A549 (cell line): Measurements from ENCODE around the gene EVI5L. TPM values are rescaled to one million over a fixed set of nuclear protein-coding genes. Genes with fewer than 3 reads are reported as not detected.

ENCODE experiments used
- ATAC-seq, 2 experiments: fragments of 200-7000 bp in 1 of 2; fragments of >200 bp in 1 of 2; cut with Nextera tagmentation in 1 of 2; cut with Tn5 transposase in 1 of 2; 3 replicates each; pipeline versions ENCODE4 v1.8.0 to v1.9.1; 2018 to 2020; ENCODE audit warnings: mild to moderate bottlenecking in 1 of 2, moderate library complexity in 1 of 2
- CTCF ChIA-PET: fragments of 300-600 bp; sonication (Branson Sonifier 250); formaldehyde crosslinking; extraction: SDS; loops from one replicate; lab custom pipeline; 2021; ENCODE audit warnings: antibody characterized with exemption, inconsistent platforms; lab: Yijun Ruan, JAX
- POLR2A ChIA-PET: fragments of 350-600 bp; formaldehyde crosslinking; extraction: SDS; loops from one replicate; lab custom pipeline; 2021; ENCODE audit warnings: antibody characterized with exemption, inconsistent platforms; lab: Yijun Ruan, JAX
- DNase-seq, 2 experiments: peaks; one replicate each; pipeline versions ENCODE4 v3.0.0 to v3.0.0-alpha.2; 2011 to 2016; ENCODE audit warnings: low read depth in 1 of 2, low spot score in 1 of 2
- FAIRE-seq: peaks from 2 replicates; lab custom pipeline; 2011; peaks lifted over from hg19 to GRCh38; lab: Jason Lieb, UNC
- H3K27ac ChIP-seq, 2 experiments: fragments of >200 bp; sonication (Bioruptor Twin); formaldehyde crosslinking; 3 replicates each; pipeline ENCODE4 v1.5.1; 2016 to 2017
- H3K4me1 ChIP-seq: fragments of >200 bp; sonication (Bioruptor Twin); formaldehyde crosslinking; 3 replicates; pipeline ENCODE4 v1.6.1; 2016
- H3K4me2 ChIP-seq: fragments of >200 bp; sonication (Bioruptor Twin); formaldehyde crosslinking; 3 replicates; pipeline ENCODE4 v1.6.1; 2016
- H3K4me3 ChIP-seq: fragments of >200 bp; sonication (Bioruptor Twin); formaldehyde crosslinking; 3 replicates; pipeline ENCODE4 v1.5.1; 2016
- H3K9me3 ChIP-seq: fragments of >200 bp; sonication (Bioruptor Twin); formaldehyde crosslinking; 3 replicates; pipeline ENCODE4 v1.6.1; 2016
- ATOH8 ChIP-seq: fragments of 250-450 bp; sonication (Bioruptor Pico); IDR thresholded peaks from 2 replicates; pipeline ENCODE4 v1.5.0; 2020; ENCODE audit warnings: low read depth, mild to moderate bottlenecking, moderate library complexity
- CBX8 ChIP-seq: fragments of 200-600 bp; sonication (generic); IDR thresholded peaks from 2 replicates; pipeline ENCODE4 v1.6.1; 2016
- CHD4 ChIP-seq: fragments of 200-600 bp; sonication (generic); IDR thresholded peaks from 2 replicates; pipeline ENCODE4 v1.6.1; 2016; ENCODE audit warnings: antibody characterized with exemption, mild to moderate bottlenecking, borderline replicate concordance
- CTCF ChIP-seq: fragments of >200 bp; sonication (Bioruptor Twin); formaldehyde crosslinking; IDR thresholded peaks from 3 replicates; pipeline ENCODE4 v1.5.1; 2016
- EHF ChIP-seq: fragments of 250-450 bp; sonication (Bioruptor Pico); IDR thresholded peaks from 2 replicates; pipeline ENCODE4 v1.5.0; 2020; ENCODE audit warnings: mild to moderate bottlenecking
- HDAC2 ChIP-seq: fragments of 200-600 bp; sonication (generic); IDR thresholded peaks from 2 replicates; pipeline ENCODE4 v1.6.1; 2016
- HMGXB4 ChIP-seq: fragments of 250-450 bp; sonication (Bioruptor Pico); IDR thresholded peaks from 2 replicates; pipeline ENCODE4 v1.5.0; 2021; ENCODE audit warnings: mild to moderate bottlenecking, moderate library complexity, borderline replicate concordance
- JUN ChIP-seq, 2 experiments: fragments of >200 bp; sonication (Bioruptor Twin); formaldehyde crosslinking; IDR thresholded peaks; 2 replicates in 1 of 2; 3 replicates in 1 of 2; pipeline ENCODE4 v1.6.1; 2016 to 2017
- MAZ ChIP-seq: fragments of 150-350 bp; IDR thresholded peaks from 2 replicates; pipeline ENCODE4 v1.6.1; 2014; ENCODE audit warnings: antibody characterized with exemption, low read depth, low read length, borderline replicate concordance
- NR3C1 ChIP-seq: fragments of >200 bp; sonication (Bioruptor Twin); formaldehyde crosslinking; IDR thresholded peaks from 3 replicates; pipeline ENCODE4 v1.6.1; 2017
- POLR2A ChIP-seq: IDR thresholded peaks from 2 replicates; pipeline ENCODE4 v1.6.1; 2012; ENCODE audit warnings: mild to moderate bottlenecking, low read length
- RARB ChIP-seq: fragments of 250-450 bp; sonication (Bioruptor Pico); IDR thresholded peaks from 2 replicates; pipeline ENCODE4 v1.8.0; 2021; ENCODE audit warnings: mild to moderate bottlenecking, moderate library complexity
- RCOR1 ChIP-seq: fragments of 150-350 bp; IDR thresholded peaks from 2 replicates; pipeline ENCODE4 v1.6.1; 2014; ENCODE audit warnings: antibody characterized with exemption, low read length, low read depth
- ZC3H11A ChIP-seq: fragments of 450-650 bp; IDR thresholded peaks from 2 replicates; pipeline ENCODE4 v1.6.1; 2014; ENCODE audit warnings: antibody characterized with exemption, mild to moderate bottlenecking
- ZNF302 ChIP-seq: fragments of 250-450 bp; sonication (Bioruptor Pico); IDR thresholded peaks from 2 replicates; pipeline ENCODE4 v1.9.0; 2021; ENCODE audit warnings: inconsistent platforms, mild to moderate bottlenecking, moderate library complexity
- ZSCAN20 ChIP-seq: fragments of 250-450 bp; sonication (Bioruptor Pico); IDR thresholded peaks from 2 replicates; pipeline ENCODE4 v1.8.0; 2022; ENCODE audit warnings: mild to moderate bottlenecking, moderate library complexity
- WGBS: methylation state at CpG from one replicate; pipeline ENCODE4 v1.1.6; 2017; ENCODE audit errors: missing lambda C conversion rate; 5-methylcytosine and 5-hydroxymethylcytosine counted together
- polyA plus RNA-seq, 4 experiments: library from polyadenylated mRNA; depleted of rRNA in 3 of 4; stranded (reverse); fragments of >200 nt; fragmentation: RNase III in 1 of 4; extraction: RNeasy Plus Mini Kit Qiagen cat#74134 plus additional on column Dnase treatment in 1 of 4; gene quantifications; 2 replicates in 3 of 4; 3 replicates in 1 of 4; pipeline ENCODE4 v1.2.3, GENCODE V29; 2011 to 2017

The EVI5L gene
- polyA plus RNA-seq, 2 of the 4 experiments (the other 2 are of a cell fraction), result 1.2 to 1.8 TPM

GRCh38 chr19:7869910-7870511, 40.0 kb downstream of the EVI5L start:
- peak overlapping the region; percentile 81 for H3K4me2 ChIP-seq
- TF ChIP-seq CTCF (no peak), EHF (CRISPR knock-in tag) (no peak), ZNF302 (CRISPR knock-in tag) (no peak), HMGXB4 (no peak), CBX8 (no peak), ZC3H11A (no peak), RCOR1 (no peak), ZSCAN20 (CRISPR knock-in tag) (no peak), CHD4 (no peak), POLR2A (no peak)
- ChIA-PET POLR2A (interaction anchor here (0.9 to 2.2 kb wide), 4 partner anchors 19 to 364 kb away, joined by 3 to 10 read pairs (median 5); partner anchors contain the start of genes LRRC8E, MAP2K7 and SNAPC2), CTCF (interaction anchor here (0.7 to 2.5 kb wide), 21 partner anchors 7 to 288 kb away, joined by 3 to 25 read pairs (median 10); partner anchors contain the start of genes MAP2K7, SNAPC2 and TIMM44)
- no peaks in the 10 kb centered on the region for H3K9me3 ChIP-seq
- ATAC-seq (peak; percentile 33 to 38), DNase-seq (peak in 1 of 2 experiments; percentile 94), FAIRE-seq (no peak)
- H3K27ac ChIP-seq, result peak overlapping the region; percentile 47 to 82; a peak in 5 of 6 replicates
- H3K4me1 ChIP-seq, result peaks cover 29% of the 10 kb centered on the region
- peak overlapping the region; percentile 54 for H3K4me3 ChIP-seq
- 0% methylated on average over 4 of the region's 30 CpGs for WGBS

- peak overlapping the region; percentile 35; the same call in 1 of the 3 replicates for H3K4me3 ChIP-seq
- no peak for FAIRE-seq
- DNase-seq, result peak in 1 of 2 experiments; percentile 98
- peak overlapping the region; percentile 45 to 73; a peak in 5 of 6 replicates for H3K27ac ChIP-seq
- 15% methylated on average over 6 of the region's 11 CpGs for WGBS
- ChIA-PET CTCF (interaction anchor here (0.7 to 2.5 kb wide), 2 partner anchors 13 to 18 kb away, joined by 5 to 6 read pairs; no protein-coding TSS in a partner anchor), POLR2A (no interaction called here)
- peak; percentile 7 to 30; a peak in 4 of 6 replicates for ATAC-seq
- no peaks in the 10 kb centered on the region for H3K9me3 ChIP-seq
- TF ChIP-seq NR3C1 (no peak), MAZ (no peak), CHD4 (no peak), RARB (CRISPR knock-in tag) (no peak), JUN (IDR thresholded peaks at IDR 0.05) (no peak)
- H3K4me2 ChIP-seq, result peak overlapping the region; percentile 81
- H3K4me1 ChIP-seq, result peaks cover 29% of the 10 kb centered on the region
Observed at GRCh38 chr19:7870571-7871436, 40.8 kb downstream of the EVI5L start.

GRCh38 chr19:7871437-7872305, 41.7 kb downstream of the EVI5L start:
- peak; percentile 35 to 64 for ATAC-seq
- 1% methylated on average over 28 of the region's 33 CpGs for WGBS
- Histone ChIP-seq H3K4me1 (peaks cover 29% of the 10 kb centered on the region), H3K9me3 (no peaks in the 10 kb centered on the region), H3K4me2 (peak overlapping the region; percentile 81), H3K27ac (peak overlapping the region; percentile 45 to 73; a peak in 5 of 6 replicates)
- DNase-seq, result peak; percentile 60 to 96
- no peak for FAIRE-seq
- CTCF ChIA-PET, result interaction anchor here (2.5 kb wide), 1 partner anchor 19 kb away, joined by 6 read pairs; no protein-coding TSS in a partner anchor
- POLR2A ChIA-PET, result interaction anchor here (0.7 kb wide), 1 partner anchor 32 kb away, joined by 4 read pairs; the partner anchor contains the start of gene MAP2K7
- TF ChIP-seq ATOH8, result no peak
- TF ChIP-seq HDAC2, result no peak
- TF ChIP-seq, all 56 proteins: peak for 0
- H3K4me3 ChIP-seq, result peak overlapping the region; percentile 35
